ENCODE data around the gene ADARB1.

DNA sequence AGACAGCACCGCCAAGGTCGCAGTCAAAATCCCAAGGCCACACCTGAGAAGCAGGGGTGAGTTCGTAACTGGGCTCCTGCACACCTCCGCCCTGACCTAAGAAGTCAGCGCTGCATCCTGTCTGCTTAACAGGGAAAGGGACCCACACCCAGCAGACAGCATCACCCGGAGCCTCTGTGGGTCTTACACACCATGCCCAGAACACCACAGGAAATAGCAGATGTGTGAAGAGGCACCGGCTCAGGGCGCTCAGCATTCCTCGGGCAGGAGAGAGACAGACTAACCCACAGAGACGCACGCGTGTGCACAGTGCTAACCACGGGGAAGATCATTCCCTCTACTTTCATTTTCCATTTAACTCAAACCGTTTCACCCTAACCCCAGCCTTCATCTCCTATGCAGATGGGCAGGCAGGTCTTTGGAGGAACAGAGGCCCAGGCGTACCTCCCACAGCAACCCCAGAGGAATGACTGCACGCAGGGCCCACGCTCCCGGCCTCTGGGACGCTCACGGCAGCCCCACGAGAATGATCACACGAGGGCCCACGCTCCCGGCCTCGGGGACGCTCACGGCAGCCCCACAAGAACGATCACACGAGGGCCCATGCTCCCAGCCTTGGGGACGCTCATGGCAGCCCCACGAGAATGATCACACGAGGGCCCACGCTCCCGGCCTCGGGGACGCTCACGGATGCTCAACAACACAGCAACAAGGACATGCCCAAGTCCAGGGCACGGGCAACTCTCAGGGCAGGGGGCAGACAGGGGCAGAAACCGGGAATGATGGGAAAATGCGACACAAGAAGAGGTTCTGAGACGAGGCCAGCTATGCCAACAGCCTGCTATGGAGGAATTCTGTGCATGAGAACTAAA is 192.4 kb downstream of the ADARB1 start:
- TF ChIP-seq, protein P1, sequence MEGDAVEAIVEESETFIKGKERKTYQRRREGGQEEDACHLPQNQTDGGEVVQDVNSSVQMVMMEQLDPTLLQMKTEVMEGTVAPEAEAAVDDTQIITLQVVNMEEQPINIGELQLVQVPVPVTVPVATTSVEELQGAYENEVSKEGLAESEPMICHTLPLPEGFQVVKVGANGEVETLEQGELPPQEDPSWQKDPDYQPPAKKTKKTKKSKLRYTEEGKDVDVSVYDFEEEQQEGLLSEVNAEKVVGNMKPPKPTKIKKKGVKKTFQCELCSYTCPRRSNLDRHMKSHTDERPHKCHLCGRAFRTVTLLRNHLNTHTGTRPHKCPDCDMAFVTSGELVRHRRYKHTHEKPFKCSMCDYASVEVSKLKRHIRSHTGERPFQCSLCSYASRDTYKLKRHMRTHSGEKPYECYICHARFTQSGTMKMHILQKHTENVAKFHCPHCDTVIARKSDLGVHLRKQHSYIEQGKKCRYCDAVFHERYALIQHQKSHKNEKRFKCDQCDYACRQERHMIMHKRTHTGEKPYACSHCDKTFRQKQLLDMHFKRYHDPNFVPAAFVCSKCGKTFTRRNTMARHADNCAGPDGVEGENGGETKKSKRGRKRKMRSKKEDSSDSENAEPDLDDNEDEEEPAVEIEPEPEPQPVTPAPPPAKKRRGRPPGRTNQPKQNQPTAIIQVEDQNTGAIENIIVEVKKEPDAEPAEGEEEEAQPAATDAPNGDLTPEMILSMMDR (optimal IDR thresholded peaks at IDR 0.05 in 1 of 3, IDR thresholded peaks at IDR 0.05 in 1 of 3, conservative IDR thresholded peaks at IDR 0.05 in 1 of 3; ENCODE audit: extremely low read depth in 1 of 3, insufficient read depth in 2 of 3, low read length in 3 of 3), result no peak
- no peak for TF ChIP-seq EZH2 (IDR thresholded peaks at IDR 0.05; ENCODE audit: low read length)
